Smooth muscle cell (in vitro differentiated cells): ENCODE measurements around the gene MYADM. TPM values are rescaled to one million over a fixed set of nuclear protein-coding genes. Genes with fewer than 3 reads are reported as not detected.
"Not testable (repeated sequence)": the region's sequence is repeated elsewhere in the genome, so short reads cannot be mapped to it uniquely, and the experiment has no call there.

Experiments used
- DNase-seq: peaks from one replicate; lab custom pipeline; 2025; ENCODE audit not compliant: unreplicated experiment; lab: John Stamatoyannopoulos, UW
- H2AFZ ChIP-seq: fragments of 200-600 bp; sonication (generic); 2 replicates; pipeline ENCODE4 v1.6.0; 2016; ENCODE audit warnings: antibody characterized with exemption, low read depth, mild to moderate bottlenecking
- H3F3A ChIP-seq: fragments of 200-600 bp; sonication (generic); 2 replicates; pipeline ENCODE4 v1.6.0; 2017; ENCODE audit warnings: antibody characterized with exemption, low read depth
- H3K27ac ChIP-seq: fragments of 200-600 bp; sonication (generic); 2 replicates; pipeline ENCODE4 v1.5.1; 2016; ENCODE audit warnings: low read depth, mild to moderate bottlenecking
- H3K27me3 ChIP-seq: fragments of 200-600 bp; sonication (generic); 2 replicates; pipeline ENCODE4 v1.6.1; 2016; ENCODE audit warnings: low read depth, mild to moderate bottlenecking
- H3K36me3 ChIP-seq: fragments of 200-600 bp; sonication (generic); 2 replicates; pipeline ENCODE4 v1.5.1; 2016; ENCODE audit warnings: low read depth
- H3K4me1 ChIP-seq: fragments of 200-600 bp; sonication (generic); 2 replicates; pipeline ENCODE4 v1.5.1; 2016; ENCODE audit warnings: low read depth
- H3K4me2 ChIP-seq: fragments of 200-600 bp; sonication (generic); 2 replicates; pipeline ENCODE4 v1.6.0; 2016; ENCODE audit warnings: mild to moderate bottlenecking
- H3K4me3 ChIP-seq: fragments of 200-600 bp; sonication (generic); 2 replicates; pipeline ENCODE4 v1.5.1; 2016; ENCODE audit warnings: mild to moderate bottlenecking
- H3K79me2 ChIP-seq: fragments of 200-600 bp; sonication (generic); 2 replicates; pipeline ENCODE4 v1.6.0; 2016; ENCODE audit warnings: low read depth, mild to moderate bottlenecking
- H3K9ac ChIP-seq: fragments of 200-600 bp; sonication (generic); 2 replicates; pipeline ENCODE4 v1.6.0; 2016; ENCODE audit warnings: low read depth
- H3K9me3 ChIP-seq: fragments of 200-600 bp; sonication (generic); replicated peaks from 2 replicates; pipeline ENCODE4 v1.5.1; 2016; ENCODE audit warnings: low read depth
- H4K20me1 ChIP-seq: fragments of 200-600 bp; sonication (generic); 2 replicates; pipeline ENCODE4 v1.6.0; 2016; ENCODE audit warnings: low read depth
- WGBS: methylation state at CpG from one replicate; pipeline ENCODE4 v1.1.7; 2016; ENCODE audit warnings: low lambda C conversion rate; 5-methylcytosine and 5-hydroxymethylcytosine counted together
- polyA plus RNA-seq: library from polyadenylated mRNA; unstranded; fragments of >200 nt; fragmentation: Nextera tagmentation; extraction: Ambion mirVana; gene quantifications from 2 replicates; pipeline ENCODE4 v1.2.1, GENCODE V29; 2016
- total RNA-seq: library from RNA; depleted of rRNA; stranded (reverse); fragments of >200 nt; gene quantifications from 2 replicates; pipeline ENCODE4 v1.2.3, GENCODE V29; 2014
- TF ChIP-seq, protein P1 (sequence below): fragments of 200-600 bp; sonication (generic); IDR thresholded peaks from 2 replicates; pipeline ENCODE4 v1.5.1; 2017; ENCODE audit warnings: borderline replicate concordance, mild to moderate bottlenecking, antibody characterized with exemption; ENCODE audit not compliant: insufficient read depth, poor library complexity, severe bottlenecking

MYADM gene
- total and polyA plus RNA-seq, 2 experiments from 2014 or later, result 97.6 to 193 TPM

DNA sequence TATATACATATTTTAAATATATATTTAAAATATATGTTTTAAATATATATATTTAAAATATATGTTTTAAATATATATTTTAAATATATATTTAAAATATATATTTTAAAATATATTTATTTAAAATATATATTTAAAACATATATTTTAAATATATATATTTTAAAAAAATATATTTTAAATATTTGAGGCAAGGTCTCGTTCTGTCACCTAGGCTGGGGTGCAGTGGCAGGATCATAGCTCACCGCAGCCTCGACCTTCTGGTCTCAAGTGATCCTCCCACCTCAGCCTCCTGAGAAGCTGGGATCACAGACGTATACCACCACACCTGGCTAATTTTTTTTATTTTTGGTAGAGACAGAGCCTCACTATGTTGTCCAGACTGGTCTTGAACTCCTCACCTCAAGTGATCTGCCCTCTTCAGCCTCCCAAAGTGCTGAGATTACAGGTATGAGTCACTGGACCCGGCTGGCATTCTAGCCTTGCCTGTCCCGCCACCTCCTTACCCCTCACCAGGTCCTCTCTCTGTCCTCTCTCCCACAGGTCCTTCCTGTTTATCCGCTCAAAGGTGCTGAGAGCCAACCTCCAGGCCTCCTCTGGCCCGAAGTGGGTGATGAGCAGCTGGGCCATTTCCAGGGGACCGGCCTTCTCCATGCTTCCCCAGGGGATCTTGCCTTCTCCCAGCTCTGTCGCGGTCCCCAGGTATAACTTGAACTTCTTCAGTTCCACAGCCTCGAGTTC, 44.1 kb upstream of the MYADM start:
- Histone ChIP-seq H3K9me3 (no peaks in the 10 kb centered on the region), H3K27ac (no peak overlapping the region), H3K9ac (no peak overlapping the region), H3F3A (no peaks in the 10 kb centered on the region), H3K4me2 (no peak overlapping the region), H3K36me3 (no peaks in the 10 kb centered on the region), H3K4me1 (no peaks in the 10 kb centered on the region), H3K27me3 (no peaks in the 10 kb centered on the region), H3K79me2 (no peaks in the 10 kb centered on the region), H4K20me1 (no peaks in the 10 kb centered on the region), H2AFZ (no peak overlapping the region), H3K4me3 (no peak overlapping the region)
- DNase-seq, result no peak
- WGBS, result 90% methylated on average over 12 of the region's 12 CpGs
- TF ChIP-seq, protein P1, sequence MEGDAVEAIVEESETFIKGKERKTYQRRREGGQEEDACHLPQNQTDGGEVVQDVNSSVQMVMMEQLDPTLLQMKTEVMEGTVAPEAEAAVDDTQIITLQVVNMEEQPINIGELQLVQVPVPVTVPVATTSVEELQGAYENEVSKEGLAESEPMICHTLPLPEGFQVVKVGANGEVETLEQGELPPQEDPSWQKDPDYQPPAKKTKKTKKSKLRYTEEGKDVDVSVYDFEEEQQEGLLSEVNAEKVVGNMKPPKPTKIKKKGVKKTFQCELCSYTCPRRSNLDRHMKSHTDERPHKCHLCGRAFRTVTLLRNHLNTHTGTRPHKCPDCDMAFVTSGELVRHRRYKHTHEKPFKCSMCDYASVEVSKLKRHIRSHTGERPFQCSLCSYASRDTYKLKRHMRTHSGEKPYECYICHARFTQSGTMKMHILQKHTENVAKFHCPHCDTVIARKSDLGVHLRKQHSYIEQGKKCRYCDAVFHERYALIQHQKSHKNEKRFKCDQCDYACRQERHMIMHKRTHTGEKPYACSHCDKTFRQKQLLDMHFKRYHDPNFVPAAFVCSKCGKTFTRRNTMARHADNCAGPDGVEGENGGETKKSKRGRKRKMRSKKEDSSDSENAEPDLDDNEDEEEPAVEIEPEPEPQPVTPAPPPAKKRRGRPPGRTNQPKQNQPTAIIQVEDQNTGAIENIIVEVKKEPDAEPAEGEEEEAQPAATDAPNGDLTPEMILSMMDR, result no peak

DNA sequence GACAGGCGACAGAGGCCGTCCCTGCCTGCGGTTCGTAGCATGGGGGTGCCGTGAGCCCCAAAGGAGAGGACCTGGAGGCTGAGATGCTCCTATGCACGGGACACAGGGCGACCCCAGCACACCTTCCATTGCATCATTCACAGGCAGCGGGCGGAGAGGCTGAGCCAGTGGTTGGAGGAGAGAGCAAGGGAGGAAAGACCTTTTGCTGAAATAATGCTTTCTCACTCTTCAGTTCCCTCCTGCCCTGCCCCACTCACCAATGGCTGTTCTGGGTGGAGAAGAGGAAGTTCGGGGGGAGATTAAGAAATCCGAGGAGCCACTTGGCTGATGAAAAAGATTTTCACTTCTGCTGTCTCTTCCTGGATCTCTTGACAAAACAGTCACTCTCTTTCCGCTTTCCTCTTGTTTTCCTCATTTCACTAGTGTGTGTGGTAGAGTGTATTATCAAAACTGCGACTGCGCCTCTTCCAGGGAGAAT, 43.5 kb upstream of the MYADM start, which contains the start of gene NLRP12:
Gene NLRP12 (minus strand): TSS at position 181 of the 478 bp plus-strand sequence. CDS start 140 bp downstream, at position 41.
- Histone ChIP-seq H3F3A (no peaks in the 10 kb centered on the region), H3K27me3 (no peaks in the 10 kb centered on the region), H3K9ac (no peak within 1 kb of the TSS), H3K79me2 (no peaks in the 10 kb centered on the region), H3K4me3 (no peak within 1 kb of the TSS), H3K4me1 (no peaks in the 10 kb centered on the region), H4K20me1 (no peaks in the 10 kb centered on the region), H2AFZ (no peak within 1 kb of the TSS), H3K36me3 (no peaks in the 10 kb centered on the region), H3K4me2 (no peak within 1 kb of the TSS), H3K27ac (no peak within 1 kb of the TSS), H3K9me3 (no peaks in the 10 kb centered on the region)
- DNase-seq, result no peak
- TF ChIP-seq, protein P1, result no peak
- 87% methylated on average over 14 of the region's 14 CpGs for WGBS

DNA sequence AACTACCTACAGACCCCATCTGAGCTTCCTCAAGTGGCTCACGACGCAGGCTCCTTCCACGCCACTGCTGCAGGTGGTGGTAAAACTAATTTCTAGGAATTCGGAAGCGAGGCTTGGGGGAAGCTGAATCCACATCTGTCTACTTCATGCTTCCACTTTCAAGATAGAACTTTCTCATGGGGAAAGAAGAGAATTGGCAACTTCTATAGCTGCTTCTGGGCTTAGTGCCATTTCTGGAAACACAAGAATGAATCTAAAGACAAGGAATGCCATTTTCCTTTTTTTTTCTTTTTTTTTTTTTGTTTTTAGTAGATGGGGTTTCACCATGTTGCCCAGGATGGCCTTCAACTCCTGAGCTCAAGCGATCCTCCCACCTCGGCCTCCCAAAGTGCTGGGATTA, 40.8 kb upstream of the MYADM start:
- Histone ChIP-seq H2AFZ (no peak overlapping the region), H4K20me1 (no peaks in the 10 kb centered on the region), H3K9ac (no peak overlapping the region), H3K79me2 (no peaks in the 10 kb centered on the region), H3F3A (no peaks in the 10 kb centered on the region), H3K36me3 (no peaks in the 10 kb centered on the region), H3K4me1 (no peaks in the 10 kb centered on the region), H3K4me2 (no peak overlapping the region), H3K4me3 (no peak overlapping the region), H3K9me3 (no peaks in the 10 kb centered on the region), H3K27me3 (peaks cover 16% of the 10 kb centered on the region), H3K27ac (no peak overlapping the region)
- TF ChIP-seq, protein P1, result no peak
- WGBS, result 92% methylated on average over 7 of the region's 7 CpGs
- DNase-seq, result no peak

DNA sequence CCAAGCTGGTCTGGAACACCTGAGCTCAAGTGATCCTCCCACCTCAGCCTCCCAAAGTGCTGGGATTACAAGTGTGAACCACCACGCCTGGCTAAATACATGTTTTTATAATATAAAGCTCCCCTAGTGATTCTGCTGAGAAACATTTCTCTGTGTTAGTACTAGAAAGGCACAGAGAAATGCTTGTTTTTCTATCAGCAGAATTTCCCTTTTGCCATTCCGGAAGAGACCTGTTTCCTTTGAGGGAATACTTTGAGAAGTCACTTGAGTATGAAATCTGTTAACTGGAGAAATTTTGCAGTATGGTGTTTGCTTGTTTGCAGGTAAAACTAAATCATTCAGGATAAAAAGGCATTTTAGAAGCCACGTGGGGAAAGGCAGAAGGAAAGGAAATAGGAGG, 39.2 kb upstream of the MYADM start:
- Histone ChIP-seq H3K36me3 (no peaks in the 10 kb centered on the region), H3K9me3 (no peaks in the 10 kb centered on the region), H3K79me2 (no peaks in the 10 kb centered on the region), H3K27me3 (peaks cover 31% of the 10 kb centered on the region), H3K9ac (no peak overlapping the region), H4K20me1 (no peaks in the 10 kb centered on the region), H2AFZ (no peak overlapping the region), H3F3A (no peaks in the 10 kb centered on the region), H3K27ac (no peak overlapping the region), H3K4me2 (no peak overlapping the region), H3K4me3 (no peak overlapping the region), H3K4me1 (peaks cover 3% of the 10 kb centered on the region)
- no peak for DNase-seq
- WGBS, result 81% methylated on average over 3 of the region's 3 CpGs
- TF ChIP-seq, protein P1, result no peak

DNA sequence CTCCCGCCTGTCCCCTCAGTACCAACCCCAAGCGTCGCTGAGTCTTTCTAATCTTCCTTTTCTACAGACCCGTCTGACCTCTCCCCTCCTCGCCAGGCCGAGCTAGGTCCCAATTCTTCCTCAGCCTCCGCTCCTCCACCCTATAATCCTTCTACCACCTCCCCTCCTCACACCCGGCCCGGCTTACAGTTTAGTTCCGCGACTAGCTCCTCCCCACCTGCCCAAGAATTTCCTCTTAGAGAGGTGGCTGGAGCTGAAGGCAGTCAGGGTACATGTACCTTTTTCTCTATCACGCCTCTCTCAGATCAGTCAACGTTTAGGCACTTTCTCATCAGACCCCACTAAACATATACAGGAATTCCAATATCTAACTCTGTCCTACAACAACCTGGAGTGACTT, 34.8 kb upstream of the MYADM start:
- not testable (repeated sequence) for H3K9me3 ChIP-seq, H3K79me2 ChIP-seq, H4K20me1 ChIP-seq, H3K27ac ChIP-seq, DNase-seq, H3K4me2 ChIP-seq, H3K4me3 ChIP-seq, H3F3A ChIP-seq, H3K36me3 ChIP-seq, H3K4me1 ChIP-seq, H2AFZ ChIP-seq, H3K9ac ChIP-seq
- 11% methylated on average over 6 of the region's 13 CpGs for WGBS
- peaks cover 40% of the 10 kb centered on the region for H3K27me3 ChIP-seq

DNA sequence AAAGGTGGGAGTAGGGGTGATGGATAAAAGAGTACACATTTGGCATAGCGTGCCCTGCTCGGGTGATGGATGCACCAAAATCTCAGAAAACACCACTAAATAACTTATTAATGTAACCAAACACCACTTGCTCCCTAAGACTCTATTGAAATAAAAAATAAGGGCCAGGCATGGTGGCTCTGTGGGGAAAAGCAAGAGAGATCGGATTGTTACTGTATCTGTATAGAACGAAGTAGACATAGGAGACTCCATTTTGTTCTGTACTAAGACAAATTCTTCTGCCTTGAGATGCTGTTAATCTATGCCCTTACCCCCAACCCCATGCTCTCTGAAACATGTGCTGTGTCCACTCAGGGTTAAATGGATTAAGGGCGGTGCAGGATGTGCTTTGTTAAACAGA, 29.2 kb upstream of the MYADM start:
- not testable (repeated sequence) for H2AFZ ChIP-seq, H3F3A ChIP-seq, H3K4me3 ChIP-seq, H3K4me1 ChIP-seq, H3K27ac ChIP-seq, H3K36me3 ChIP-seq, H3K79me2 ChIP-seq, H3K9ac ChIP-seq, H3K27me3 ChIP-seq, DNase-seq, H3K9me3 ChIP-seq, H4K20me1 ChIP-seq, H3K4me2 ChIP-seq
- WGBS, result 69% methylated on average over 5 of the region's 5 CpGs
